SU-DHL-6 (cell line): ENCODE measurements around the gene EML4.

ENCODE experiments used
- CTCF ChIP-seq: fragments of 200-600 bp; sonication (generic); IDR thresholded peaks from one replicate; pipeline ENCODE4 v1.5.1; 2017; ENCODE audit warnings: antibody characterized with exemption, mild to moderate bottlenecking, low read length, moderate library complexity; ENCODE audit not compliant: insufficient read depth, poor library complexity, severe bottlenecking
- EZH2phosphoT487 ChIP-seq: fragments of 200-600 bp; sonication (generic), shearing (Covaris generic); conservative IDR thresholded peaks from 2 replicates; pipeline ENCODE4 v1.6.1; 2018; ENCODE audit warnings: mild to moderate bottlenecking, antibody characterized with exemption, low read length, moderate library complexity, mixed read lengths

- TF ChIP-seq CTCF (no peak), EZH2phosphoT487 (no peak)
Observed at GRCh38 chr2:42164971-42165370, 4.2 kb upstream of the EML4 start.
